HK-2 (cell line): ENCODE data around the gene LRRC52.
"Not testable (repeated sequence)": the region's sequence is repeated elsewhere in the genome, so short reads cannot be mapped to it uniquely, and the experiment has no call there.

Source experiments
- DNase-seq: peaks from one replicate; pipeline ENCODE4 v3.0.0-alpha.2; 2018; ENCODE audit not compliant: unreplicated experiment

LRRC52 gene

DNA sequence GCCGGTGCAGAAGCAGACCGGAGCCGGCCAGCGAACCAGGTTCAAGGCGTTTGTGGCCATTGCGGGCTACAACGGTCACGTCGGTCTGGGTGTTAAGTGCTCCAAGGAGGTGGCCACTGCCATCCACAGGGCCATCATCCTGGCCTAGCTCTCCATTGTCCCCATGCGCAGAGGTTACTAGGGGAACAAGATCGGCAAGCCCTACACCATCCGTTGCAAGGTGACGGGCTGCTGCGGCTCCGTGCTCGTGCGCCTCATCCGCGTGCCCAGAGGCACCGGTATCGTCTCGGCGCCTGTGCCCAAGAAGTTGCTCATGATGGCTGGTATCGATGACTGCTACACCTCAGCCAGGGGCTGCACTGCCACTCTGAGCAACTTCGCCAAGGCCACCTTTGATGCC, 38.1 kb downstream of the LRRC52 start:
- DNase-seq, result no peak

GRCh38 chr1:165586398-165586797, 42.6 kb downstream of the LRRC52 start:
- DNase-seq, result no peak

- not testable (repeated sequence) for DNase-seq
These were observed 47.6 kb downstream of the LRRC52 start for GRCh38 chr1:165591391-165591790.

DNA sequence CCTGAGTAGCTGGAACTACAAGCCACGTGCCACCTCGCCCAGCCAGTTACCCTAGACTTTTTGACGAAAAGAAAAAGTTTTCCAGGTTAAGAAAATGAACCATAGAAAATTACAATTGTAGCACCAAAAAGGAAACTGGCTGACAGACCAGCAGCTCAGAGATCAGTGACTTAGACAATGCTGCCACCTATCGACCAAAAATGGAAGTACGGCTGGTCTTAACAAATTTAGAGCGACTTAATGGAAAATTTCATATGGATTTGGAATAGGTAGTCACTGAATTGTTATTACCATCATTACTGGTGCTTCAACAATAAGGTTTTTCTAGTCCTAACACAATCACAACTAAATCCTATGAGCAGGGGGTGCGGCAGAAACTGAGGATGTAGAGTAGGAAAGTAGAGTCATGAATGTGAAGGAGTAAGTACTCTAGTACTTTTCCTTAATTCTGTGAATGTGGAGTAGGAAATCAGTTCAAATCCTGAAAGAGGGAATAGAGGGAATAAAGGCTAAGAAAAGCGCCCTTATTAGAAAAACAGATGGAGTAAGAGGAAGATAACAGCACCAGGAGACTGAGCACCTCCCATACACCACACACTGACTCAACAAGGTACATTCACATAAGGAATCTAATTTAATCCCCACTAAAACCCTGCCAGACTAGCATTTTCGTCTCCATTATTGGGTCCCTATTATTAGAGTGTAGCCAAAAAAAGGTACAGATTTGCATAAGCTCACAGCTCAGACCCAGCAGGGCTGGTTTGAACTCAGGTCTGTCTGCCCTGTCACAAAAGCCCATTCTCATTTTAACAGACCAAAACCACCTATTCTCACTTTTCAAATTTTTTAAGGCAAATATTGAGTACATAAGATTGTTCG, 49.4 kb downstream of the LRRC52 start:
- peak; percentile 76 for DNase-seq

GRCh38 chr1:165595246-165595938, 51.6 kb downstream of the LRRC52 start:
- DNase-seq, result no peak

- peak; percentile 96 for DNase-seq
These were observed 54.3 kb downstream of the LRRC52 start for GRCh38 chr1:165597883-165598675.

- DNase-seq, result no peak
These were observed 54.9 kb downstream of the LRRC52 start for GRCh38 chr1:165598676-165599059.

DNA sequence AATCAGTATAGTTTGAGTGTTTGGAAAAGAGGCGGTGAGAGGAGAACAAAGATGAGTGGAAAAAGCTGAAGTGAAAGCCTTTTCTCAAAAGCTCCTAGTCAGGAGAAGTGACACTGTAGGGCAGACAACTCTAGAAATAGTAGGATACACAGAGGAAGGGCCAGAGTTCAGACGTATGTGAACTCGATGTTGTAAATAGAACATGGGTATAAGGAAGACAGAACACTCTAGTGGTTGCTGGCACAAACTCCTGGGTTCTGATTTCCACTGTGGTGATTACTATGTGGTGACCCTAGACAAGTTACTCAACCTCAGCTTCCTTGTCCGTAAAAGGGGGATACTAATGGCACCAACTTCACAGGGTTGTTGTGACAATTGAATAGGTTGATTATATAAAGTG, 57.0 kb downstream of the LRRC52 start:
- no peak for DNase-seq

- DNase-seq, result no peak
These were observed 60.0 kb downstream of the LRRC52 start for GRCh38 chr1:165603810-165604209.

GRCh38 chr1:165605246-165605645, 61.4 kb downstream of the LRRC52 start:
- no peak for DNase-seq

GRCh38 chr1:165606676-165607075, 62.9 kb downstream of the LRRC52 start:
- DNase-seq, result peak; percentile 48

DNA sequence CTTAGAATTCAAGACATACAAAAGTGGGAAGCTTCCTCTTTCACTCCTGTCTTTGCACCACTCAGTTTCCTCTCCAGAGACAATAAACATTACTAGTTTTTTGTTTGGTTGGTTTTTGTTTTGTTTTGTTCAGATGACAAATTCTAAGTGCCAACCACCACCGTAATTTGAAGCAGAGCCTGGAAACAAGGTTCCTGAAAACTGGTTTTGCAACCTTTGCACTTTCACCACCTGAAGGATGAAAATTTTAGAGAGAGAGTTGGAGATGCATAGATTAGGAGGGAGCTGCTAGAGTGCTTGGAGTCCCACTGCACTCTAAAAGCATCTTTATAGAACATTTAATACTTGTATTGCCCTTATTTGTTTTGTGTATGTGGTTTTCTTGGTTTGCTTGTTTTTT, 67.1 kb downstream of the LRRC52 start:
- no peak for DNase-seq

- peak; percentile 22 for DNase-seq
These were observed 68.3 kb downstream of the LRRC52 start for GRCh38 chr1:165612062-165612461.
